ENCODE results near the gene ANKRD16. TPM values are rescaled to one million over a fixed set of nuclear protein-coding genes. Genes with fewer than 3 reads are reported as not detected.

Gene ANKRD16
- total and polyA plus RNA-seq, 7 experiments from 2014 or later, result 4.6 to 9.8 (median 7.0) TPM

GRCh38 chr10:5812283-5813090 lies 77.2 kb downstream of the ANKRD16 start:
- H3K27me3 ChIP-seq (ENCODE audit: control insufficient read depth in 2 of 2, insufficient read depth in 2 of 2, low read length in 2 of 2), result no peaks in the 10 kb centered on the region
- ATAC-seq (peak; percentile 6), DNase-seq (peak in 6 of 9 donors; percentile 5 to 61 (median 14))
- H3K4me3 ChIP-seq (ENCODE audit: low read length), result peak overlapping the region; percentile 65
- Mint-ChIP-seq H3K4me1 (peaks cover 55 to 78% (median 73%) of the 10 kb centered on the region in 7 donors), H3K27me3 (no peaks in the 10 kb centered on the region), H3K36me3 (peaks cover 0 to 20% (median 3%) of the 10 kb centered on the region in 5 donors), H3K4me3 (peak overlapping the region; percentile 85 to 94 (median 93)), H3K9me3 (peaks cover 0 to 3% (median 0%) of the 10 kb centered on the region in 11 donors), H3K27ac (peak overlapping the region; percentile 85 to 95 (median 92))
- peaks cover 31 to 42% of the 10 kb centered on the region in 2 donors for H3K4me1 ChIP-seq (ENCODE audit: control insufficient read depth in 2 of 2, insufficient read depth in 2 of 2, low read length in 2 of 2)
- POLR2A ChIA-PET, result interaction anchor here (0.7 to 2.9 kb wide), 9 partner anchors 8 to 145 kb away, joined by 3 to 18 read pairs (median 3); partner anchors contain the start of genes ANKRD16 and FBH1
- peaks cover 0 to 7% (median 0%) of the 10 kb centered on the region in 3 experiments for H3K36me3 ChIP-seq (ENCODE audit: control insufficient read depth in 2 of 3, insufficient read depth in 3 of 3, low read length in 3 of 3)
- intact Hi-C loops (cut with micrococcal nuclease), result loop anchor here (1.0 to 10.0 kb wide), 16 partner anchors 35 to 1972 kb away; partner anchors contain the start of genes FBH1 (in 2 of the 2), IL15RA (in 2 of the 2), RBM17 (in 2 of the 2) and TASOR2 (in 2 of the 2)
- CTCF ChIA-PET, result no interaction called here
- H3K9me3 ChIP-seq (ENCODE audit: control insufficient read depth in 2 of 3, low read length in 3 of 3), result no peaks in the 10 kb centered on the region
- H3K27ac ChIP-seq (ENCODE audit: low read depth, low read length), result peak overlapping the region; percentile 99

Other genes starting within 250 kb of the ANKRD16 start
- 10 to 100 TPM in 4 of 5 experiments, 1 to 10 TPM in 1; 8.0 to 18.3 (median 10.2) TPM for gene ASB13, start 223.3 kb downstream of the ANKRD16 start, total RNA-seq
- gene ASB13, start 223.3 kb downstream of the ANKRD16 start, polyA plus RNA-seq, result 10 to 100 TPM; 22.8 to 23.4 TPM
- 10 to 100 TPM; 55.0 to 86.5 (median 62.1) TPM for gene TASOR2, start 205.1 kb downstream of the ANKRD16 start, total RNA-seq
- gene TASOR2, start 205.1 kb downstream of the ANKRD16 start, polyA plus RNA-seq, result 10 to 100 TPM; 14.7 to 18.1 TPM
- 100 to 1,000 TPM in 4 of 5 experiments, 10 to 100 TPM in 1; 85.3 to 236 (median 121) TPM for gene GDI2, start 76.5 kb downstream of the ANKRD16 start, total RNA-seq
- 100 to 1,000 TPM; 144 to 186 TPM for gene GDI2, start 76.5 kb downstream of the ANKRD16 start, polyA plus RNA-seq
- gene FBH1, start 350 bp upstream of the ANKRD16 start, total RNA-seq, result 100 to 1,000 TPM in 2 of 5 experiments, 10 to 100 TPM in 3; 64.8 to 105 (median 78.6) TPM
- 10 to 100 TPM; 59.9 to 96.4 TPM for gene FBH1, start 350 bp upstream of the ANKRD16 start, polyA plus RNA-seq
- gene IL15RA, start 87.7 kb upstream of the ANKRD16 start, total RNA-seq, result 10 to 100 TPM in 1 of 5 experiments, 1 to 10 TPM in 4; 3.5 to 24.9 (median 5.6) TPM
- 1 to 10 TPM; 2.9 to 7.6 TPM for gene IL15RA, start 87.7 kb upstream of the ANKRD16 start, polyA plus RNA-seq
- gene IL2RA, start 172.5 kb upstream of the ANKRD16 start, total RNA-seq, result 100 to 1,000 TPM in 1 of 5 experiments, 10 to 100 TPM in 1, 1 to 10 TPM in 3; 2.5 to 266 (median 6.7) TPM
- 1 to 10 TPM in 1 of 2 donors, under 1 TPM in 1; 0.85 to 3.0 TPM for gene IL2RA, start 172.5 kb upstream of the ANKRD16 start, polyA plus RNA-seq
- 100 to 1,000 TPM; 120 to 158 (median 127) TPM for gene RBM17, start 199.1 kb upstream of the ANKRD16 start, total RNA-seq
- gene RBM17, start 199.1 kb upstream of the ANKRD16 start, polyA plus RNA-seq, result 10 to 100 TPM; 66.6 to 83.0 TPM

Measured in naive thymus-derived CD4-positive, alpha-beta T cell (primary cell).